Neural cell (in vitro differentiated cells): ENCODE results near the gene STUM. TPM values are rescaled to one million over a fixed set of nuclear protein-coding genes. Genes with fewer than 3 reads are reported as not detected.

ENCODE experiments used
- H2AFZ ChIP-seq: fragments of 200-600, 300-800 bp; sonication (generic), shearing (Covaris generic); 2 replicates; pipeline ENCODE4 v1.6.0; 2014; ENCODE audit warnings: low read depth, mild to moderate bottlenecking, antibody characterized with exemption, low read length, moderate library complexity
- H3F3A ChIP-seq: fragments of 200-600 bp; shearing (Covaris generic); 2 replicates; pipeline ENCODE4 v1.6.1; 2016; ENCODE audit warnings: mild to moderate bottlenecking, moderate library complexity, mixed read lengths, antibody characterized with exemption, low read length; ENCODE audit not compliant: insufficient read depth, poor library complexity, severe bottlenecking
- H3K27ac ChIP-seq: fragments of 200-600, 300-800 bp; sonication (generic), shearing (Covaris generic); 2 replicates; pipeline ENCODE4 v1.5.1; 2014; ENCODE audit warnings: mild to moderate bottlenecking, low read length, moderate library complexity
- H3K27me3 ChIP-seq: fragments of 300-800, 200-600 bp; sonication (generic), shearing (Covaris generic); 2 replicates; pipeline ENCODE4 v1.6.0; 2014; ENCODE audit warnings: mild to moderate bottlenecking, low read depth, low read length, moderate library complexity; ENCODE audit not compliant: insufficient read depth
- H3K36me3 ChIP-seq: fragments of 300-800, 200-600 bp; sonication (generic), shearing (Covaris generic); 2 replicates; pipeline ENCODE4 v1.5.1; 2014; ENCODE audit warnings: mild to moderate bottlenecking, antibody characterized with exemption, low read length, moderate library complexity; ENCODE audit not compliant: insufficient read depth
- H3K4me2 ChIP-seq: fragments of 300-800, 200-600 bp; sonication (generic), shearing (Covaris generic); 2 replicates; pipeline ENCODE4 v1.6.0; 2014; ENCODE audit warnings: mild to moderate bottlenecking, low read length
- H3K4me3 ChIP-seq: fragments of 300-800, 200-600 bp; sonication (generic), shearing (Covaris generic); 2 replicates; pipeline ENCODE4 v1.5.1; 2014; ENCODE audit warnings: mild to moderate bottlenecking, low read length, moderate library complexity
- H3K79me2 ChIP-seq: fragments of 200-600 bp; shearing (Covaris generic); replicated peaks from 2 replicates; pipeline ENCODE4 v1.6.0; 2014; ENCODE audit warnings: mild to moderate bottlenecking, low read length, moderate library complexity; ENCODE audit not compliant: insufficient read depth
- H3K9ac ChIP-seq: fragments of 300-800, 200-600 bp; sonication (generic), shearing (Covaris generic); 2 replicates; pipeline ENCODE4 v1.6.1; 2016; ENCODE audit warnings: mild to moderate bottlenecking, low read length, mixed read lengths
- H3K9me2 ChIP-seq: fragments of 200-600 bp; shearing (Covaris generic); 2 replicates; pipeline ENCODE4 v1.6.1; 2016; ENCODE audit warnings: mild to moderate bottlenecking, low read length, mixed read lengths; ENCODE audit not compliant: insufficient read depth
- H3K9me3 ChIP-seq: fragments of 200-600, 300-800 bp; sonication (generic), shearing (Covaris generic); 2 replicates; pipeline ENCODE4 v1.6.1; 2016; ENCODE audit warnings: mild to moderate bottlenecking, mixed run types, low read length, moderate library complexity, mixed read lengths
- H4K20me1 ChIP-seq: fragments of 200-600 bp; shearing (Covaris generic); 2 replicates; pipeline ENCODE4 v1.6.1; 2016; ENCODE audit warnings: mild to moderate bottlenecking, mixed run types; ENCODE audit not compliant: insufficient read depth
- CTCF ChIP-seq: fragments of 450-650 bp; IDR thresholded peaks from 2 replicates; pipeline ENCODE4 v1.5.1; 2014; ENCODE audit warnings: antibody characterized with exemption, mild to moderate bottlenecking, moderate library complexity; ENCODE audit not compliant: poor library complexity, severe bottlenecking
- EP300 ChIP-seq: fragments of 450-650 bp; conservative IDR thresholded peaks from 2 replicates; pipeline ENCODE4 v1.6.1; 2014; ENCODE audit warnings: antibody characterized with exemption, mild to moderate bottlenecking, moderate library complexity; ENCODE audit not compliant: poor library complexity, severe bottlenecking
- EZH2 ChIP-seq: fragments of 200-600, 300-800 bp; shearing (Covaris generic), sonication (generic); IDR thresholded peaks from 2 replicates; pipeline ENCODE4 v1.6.1; 2014; ENCODE audit warnings: antibody characterized with exemption, low read length, borderline replicate concordance, mild to moderate bottlenecking; ENCODE audit not compliant: insufficient read depth, poor library complexity, severe bottlenecking
- MXI1 ChIP-seq: fragments of 450-650 bp; conservative IDR thresholded peaks from 2 replicates; pipeline ENCODE4 v1.6.1; 2014; ENCODE audit warnings: antibody characterized with exemption, mild to moderate bottlenecking; ENCODE audit not compliant: poor library complexity, severe bottlenecking
- POLR2AphosphoS5 ChIP-seq: IDR thresholded peaks from 2 replicates; pipeline ENCODE4 v1.6.1; 2012
- RAD21 ChIP-seq: fragments of 450-650 bp; conservative IDR thresholded peaks from 2 replicates; pipeline ENCODE4 v1.6.1; 2014; ENCODE audit warnings: antibody characterized with exemption, mild to moderate bottlenecking, moderate library complexity
- REST ChIP-seq: IDR thresholded peaks from 2 replicates; pipeline ENCODE4 v1.6.1; 2012; ENCODE audit warnings: borderline replicate concordance
- SMC3 ChIP-seq: fragments of 450-650 bp; conservative IDR thresholded peaks from 2 replicates; pipeline ENCODE4 v1.6.1; 2014; ENCODE audit warnings: antibody characterized with exemption, mild to moderate bottlenecking, moderate library complexity; ENCODE audit not compliant: poor library complexity
- TAF1 ChIP-seq: IDR thresholded peaks from 2 replicates; pipeline ENCODE4 v1.6.1; 2012; ENCODE audit warnings: low read depth
- polyA plus RNA-seq: library from polyadenylated mRNA; depleted of rRNA; stranded (reverse); fragments of >200 nt; gene quantifications from 2 replicates; pipeline ENCODE4 v1.2.3, GENCODE V29; 2014

The STUM gene
- polyA plus RNA-seq, 1 donor from 2014 or later: 0.52 TPM

GRCh38 chr1:226655251-226656163 lies 106.9 kb downstream of the STUM start:
- H3K4me2 ChIP-seq: no peak overlapping the region
- no peak overlapping the region for H3K9ac ChIP-seq
- no peak overlapping the region for H3K4me3 ChIP-seq
- TF ChIP-seq MXI1: no peak
- no peak for TF ChIP-seq EP300
- TF ChIP-seq RAD21: no peak
- no peak for TF ChIP-seq TAF1
- no peak for TF ChIP-seq POLR2AphosphoS5
- no peak for TF ChIP-seq EZH2
- no peak for TF ChIP-seq SMC3
- no peak for TF ChIP-seq CTCF
- no peaks in the 10 kb centered on the region for H3K9me2 ChIP-seq
- no peak overlapping the region for H2AFZ ChIP-seq
- no peaks in the 10 kb centered on the region for H3F3A ChIP-seq
- H3K36me3 ChIP-seq: no peaks in the 10 kb centered on the region
- no peaks in the 10 kb centered on the region for H3K27me3 ChIP-seq
- H3K9me3 ChIP-seq: no peaks in the 10 kb centered on the region
- H3K27ac ChIP-seq: no peak overlapping the region
- no peaks in the 10 kb centered on the region for H4K20me1 ChIP-seq
- H3K79me2 ChIP-seq: no peaks in the 10 kb centered on the region

GRCh38 chr1:226656201-226656600 lies 107.6 kb downstream of the STUM start:
- Histone ChIP-seq H3K79me2 (no peaks in the 10 kb centered on the region), H3F3A (no peaks in the 10 kb centered on the region), H3K4me2 (no peak overlapping the region), H3K36me3 (no peaks in the 10 kb centered on the region), H4K20me1 (no peaks in the 10 kb centered on the region), H3K9ac (no peak overlapping the region), H3K27ac (no peak overlapping the region), H3K9me3 (no peaks in the 10 kb centered on the region), H2AFZ (no peak overlapping the region), H3K4me3 (no peak overlapping the region), H3K9me2 (no peaks in the 10 kb centered on the region), H3K27me3 (no peaks in the 10 kb centered on the region)
- TF ChIP-seq EP300 (no peak), POLR2AphosphoS5 (no peak), TAF1 (no peak), CTCF (no peak), RAD21 (no peak), SMC3 (no peak), MXI1 (no peak), EZH2 (no peak), REST (no peak)
